HL-60 (cell line): ENCODE measurements around the gene FHIT.

Experiments
- CTCF ChIP-seq: IDR thresholded peaks from one replicate; pipeline ENCODE4 v1.5.1; 2011; ENCODE audit warnings: low read length, control low read depth, inconsistent platforms; ENCODE audit not compliant: insufficient read depth
- POLR2AphosphoS5 ChIP-seq: IDR thresholded peaks from 2 replicates; pipeline ENCODE4 v1.6.1; 2012; ENCODE audit warnings: low read depth

GRCh38 chr3:60192297-60193114, 1058.7 kb downstream of the FHIT start:
- TF ChIP-seq CTCF = no peak
- no peak for TF ChIP-seq POLR2AphosphoS5
